GM13976 (cell line): ENCODE results near the gene GDPD5.

Experiments used
- DNase-seq: peaks from one replicate; pipeline ENCODE4 v3.0.0; 2012; ENCODE audit warnings: low spot score
- CTCF ChIP-seq: IDR thresholded peaks from 2 replicates; pipeline ENCODE4 v1.5.1; 2012; ENCODE audit warnings: borderline replicate concordance, mild to moderate bottlenecking; ENCODE audit not compliant: insufficient read depth; ENCODE audit errors: extremely low read depth, missing control alignments, control extremely low read depth
- in situ Hi-C: fragments of 300-500 bp; cut with MboI; formaldehyde crosslinking; loops from one replicate; pipeline ENCODE4 v1.12.0; 2022; ENCODE audit warnings: low sequenced_read_pairs, mixed read lengths, inconsistent platforms; ENCODE audit not compliant: unreplicated experiment

Gene GDPD5

GRCh38 chr11:75403983-75404658 lies 121.6 kb downstream of the GDPD5 start:
- no peak for DNase-seq
- in situ Hi-C loops: no loop called here
- no peak for TF ChIP-seq CTCF

- no peak for DNase-seq
- no peak for TF ChIP-seq CTCF
- in situ Hi-C loops: no loop called here
These were observed 122.7 kb downstream of the GDPD5 start for GRCh38 chr11:75403037-75403436.

- in situ Hi-C loops: no loop called here
- DNase-seq: no peak
- TF ChIP-seq CTCF: no peak
These were observed 123.6 kb downstream of the GDPD5 start for GRCh38 chr11:75402002-75402773.

- in situ Hi-C loops: no loop called here
- DNase-seq: no peak
- TF ChIP-seq CTCF: no peak
These were observed 125.4 kb downstream of the GDPD5 start for GRCh38 chr11:75400146-75400865.

GRCh38 chr11:75399344-75400145 lies 126.2 kb downstream of the GDPD5 start, which contains the start of gene RPS3:
Gene RPS3, plus strand, starts transcription at chr11:75399518. Its CDS starts 30 bp downstream, at chr11:75399548.
- in situ Hi-C loops: no loop called here
- peak; percentile 95 for DNase-seq
- peak; percentile 22 for TF ChIP-seq CTCF

GRCh38 chr11:75398906-75399305 lies 126.8 kb downstream of the GDPD5 start:
- in situ Hi-C loops: no loop called here
- DNase-seq: no peak

More at GRCh38 chr11:75398906-75399305, 126.8 kb downstream of the GDPD5 start:
- TF ChIP-seq CTCF: no peak
